HCT116 (cell line): Measurements from ENCODE around the gene SMNDC1. TPM values are rescaled to one million over a fixed set of nuclear protein-coding genes. Genes with fewer than 3 reads are reported as not detected.

Experiments used
- ATAC-seq: fragments of 200-7000 bp; cut with Tn5 transposase; 2 replicates; pipeline ENCODE4 v1.9.1; 2020; ENCODE audit warnings: mild to moderate bottlenecking, moderate library complexity
- BruUV-seq: library from RNA; stranded (reverse); fragments of 400-500 nt; replicated peaks from 2 replicates; lab custom pipeline; 2021; lab: Mats Ljungman, UMichigan
- CTCF ChIA-PET: fragments of 300-600 bp; sonication (Branson Sonifier 250); formaldehyde crosslinking; loops from one replicate; lab custom pipeline; 2021; ENCODE audit warnings: antibody characterized with exemption; lab: Charles Lee
- POLR2A ChIA-PET: fragments of 300-600, 350-600 bp; sonication (Branson Sonifier 250); formaldehyde crosslinking; loops from one replicate; lab custom pipeline; 2021; ENCODE audit warnings: antibody characterized with exemption; lab: Charles Lee
- RAD21 ChIA-PET, 2 experiments: fragments of 300-600 bp; sonication (Branson Sonifier 250); formaldehyde crosslinking; loops; one replicate each; lab custom pipeline; 2023; ENCODE audit warnings: low total read pairs in 2 of 2; ENCODE audit not compliant: uncharacterized antibody in 2 of 2, unreplicated experiment in 2 of 2, low non-redundant PET in 1 of 2; lab: Charles Lee
- DNase-seq: peaks from one replicate; pipeline ENCODE4 v3.0.0-alpha.2; 2010; ENCODE audit warnings: low read depth, low spot score
- H2AFZ ChIP-seq: fragments of 200-600 bp; shearing (Covaris generic), sonication (generic); 2 replicates; pipeline ENCODE4 v1.6.1; 2017; ENCODE audit warnings: low read depth, mixed run types, mixed read lengths, antibody characterized with exemption, low read length; ENCODE audit not compliant: poor library complexity, severe bottlenecking
- H3K27ac ChIP-seq: 2 replicates; pipeline ENCODE4 v1.5.1; 2012; ENCODE audit warnings: low read depth, low read length
- H3K27me3 ChIP-seq: fragments of 200-600 bp; sonication (generic); 2 replicates; pipeline ENCODE4 v1.6.1; 2016; ENCODE audit warnings: mixed run types, low read length, mixed read lengths; ENCODE audit not compliant: insufficient read depth
- H3K36me3 ChIP-seq, 2 experiments: fragments of 200-500 bp in 1 of 2; fragments of 200-600 bp in 1 of 2; sonication (Bioruptor generic) in 1 of 2; sonication (generic) in 1 of 2; 2 replicates each; pipeline versions ENCODE4 v1.5.1 to v1.6.1; 2014 to 2016; ENCODE audit warnings: low read length in 2 of 2, inconsistent platforms in 1 of 2, mixed read lengths in 1 of 2, mixed run types in 1 of 2; ENCODE audit not compliant: insufficient read depth in 2 of 2, control insufficient read depth in 1 of 2
- H3K4me1 ChIP-seq, 2 experiments: fragments of 200-600 bp in 1 of 2; sonication (generic) in 1 of 2; 2 replicates each; pipeline versions ENCODE4 v1.5.1 to v1.6.1; 2012 to 2017; ENCODE audit warnings: low read length in 2 of 2, inconsistent platforms in 1 of 2, mild to moderate bottlenecking in 1 of 2, mixed read lengths in 1 of 2, mixed run types in 1 of 2, moderate library complexity in 1 of 2; ENCODE audit not compliant: insufficient read depth in 2 of 2, control insufficient read depth in 1 of 2
- H3K4me2 ChIP-seq: fragments of 200-600 bp; sonication (generic); 2 replicates; pipeline ENCODE4 v1.6.1; 2017; ENCODE audit warnings: mixed run types, low read length, mixed read lengths
- H3K4me3 ChIP-seq, 2 experiments: fragments of 200-600 bp in 1 of 2; sonication (generic) in 1 of 2; replicated peaks in 1 of 2; 2 replicates each; pipeline ENCODE4 v1.5.1; 2011 to 2016; ENCODE audit warnings: low read length in 2 of 2, control low read depth in 1 of 2, low read depth in 1 of 2, mild to moderate bottlenecking in 1 of 2, mixed read lengths in 1 of 2, mixed run types in 1 of 2
- H3K79me2 ChIP-seq: fragments of 200-600 bp; sonication (generic); 2 replicates; pipeline ENCODE4 v1.6.1; 2017; ENCODE audit warnings: mild to moderate bottlenecking, mixed run types, low read length, moderate library complexity, mixed read lengths; ENCODE audit not compliant: insufficient read depth
- H3K9ac ChIP-seq: fragments of 200-600 bp; sonication (generic); 2 replicates; pipeline ENCODE4 v1.6.1; 2016; ENCODE audit warnings: low read length, mixed read lengths
- H3K9me2 ChIP-seq: fragments of 200-600 bp; sonication (generic), shearing (Covaris generic); 2 replicates; pipeline ENCODE4 v1.6.1; 2017; ENCODE audit warnings: mixed run types, mild to moderate bottlenecking, moderate library complexity; ENCODE audit not compliant: insufficient read depth
- H3K9me3 ChIP-seq, 2 experiments: fragments of 200-500 bp in 1 of 2; fragments of 200-600 bp in 1 of 2; sonication (Bioruptor generic) in 1 of 2; sonication (generic) in 1 of 2; 2 replicates each; pipeline ENCODE4 v1.6.1; 2014 to 2017; ENCODE audit warnings: low read length in 2 of 2, mixed read lengths in 2 of 2, inconsistent platforms in 1 of 2, low read depth in 1 of 2, mild to moderate bottlenecking in 1 of 2, mixed run types in 1 of 2, moderate library complexity in 1 of 2; ENCODE audit not compliant: control insufficient read depth in 1 of 2, insufficient read depth in 1 of 2
- H4K20me1 ChIP-seq: fragments of 200-600 bp; sonication (generic), shearing (Covaris generic); 2 replicates; pipeline ENCODE4 v1.6.1; 2017; ENCODE audit warnings: mixed run types, mild to moderate bottlenecking, moderate library complexity; ENCODE audit not compliant: insufficient read depth
- CBX3 ChIP-seq: IDR thresholded peaks from 2 replicates; pipeline ENCODE4 v1.6.1; 2012; ENCODE audit warnings: low read depth
- CTCF ChIP-seq, 3 experiments: fragments of 200-600 bp in 1 of 3; sonication (generic) in 1 of 3; IDR thresholded peaks in 2 of 3; conservative IDR thresholded peaks in 1 of 3; 2 replicates each; pipeline ENCODE4 v1.5.1; 2012 to 2017; ENCODE audit warnings: low read depth in 2 of 3, low read length in 2 of 3, antibody characterized with exemption in 1 of 3, borderline replicate concordance in 1 of 3, control low read depth in 1 of 3, mild to moderate bottlenecking in 1 of 3, mixed read lengths in 1 of 3, mixed run types in 1 of 3, moderate library complexity in 1 of 3; ENCODE audit not compliant: insufficient read depth in 1 of 3
- ELF1 ChIP-seq: IDR thresholded peaks from 2 replicates; pipeline ENCODE4 v1.6.1; 2012; ENCODE audit warnings: low read depth, borderline replicate concordance
- EZH2 ChIP-seq: fragments of 200-600 bp; sonication (generic); IDR thresholded peaks from 2 replicates; pipeline ENCODE4 v1.6.1; 2017; ENCODE audit warnings: antibody characterized with exemption, mixed run types
- EZH2phosphoT487 ChIP-seq: fragments of 200-600 bp; IDR thresholded peaks from 2 replicates; pipeline ENCODE4 v1.6.1; 2018; ENCODE audit warnings: antibody characterized with exemption, borderline replicate concordance
- FOSL1 ChIP-seq: IDR thresholded peaks from 2 replicates; pipeline ENCODE4 v1.6.1; 2012; ENCODE audit warnings: low read depth
- JUND ChIP-seq: IDR thresholded peaks from 2 replicates; pipeline ENCODE4 v1.6.1; 2012
- POLR2A ChIP-seq: IDR thresholded peaks from 2 replicates; pipeline ENCODE4 v1.7.0; 2011; ENCODE audit warnings: borderline replicate concordance; ENCODE audit not compliant: insufficient read depth, insufficient read length; ENCODE audit errors: extremely low read depth
- POLR2AphosphoS5 ChIP-seq: IDR thresholded peaks from 2 replicates; pipeline ENCODE4 v1.6.1; 2011; ENCODE audit warnings: mild to moderate bottlenecking, low read depth, low read length, moderate library complexity
- RAD21 ChIP-seq: IDR thresholded peaks from 2 replicates; pipeline ENCODE4 v1.6.1; 2012; ENCODE audit warnings: low read depth, mild to moderate bottlenecking
- REST ChIP-seq: IDR thresholded peaks from 2 replicates; pipeline ENCODE4 v1.6.1; 2012; ENCODE audit warnings: low read depth
- SIN3A ChIP-seq: IDR thresholded peaks from 2 replicates; pipeline ENCODE4 v1.6.1; 2012; ENCODE audit warnings: low read depth
- SP1 ChIP-seq: IDR thresholded peaks from 2 replicates; pipeline ENCODE4 v1.6.1; 2012; ENCODE audit warnings: low read depth
- SRF ChIP-seq: IDR thresholded peaks from 2 replicates; pipeline ENCODE4 v1.6.1; 2012; ENCODE audit warnings: low read depth
- intact Hi-C: fragments of 100-400 bp; cut with micrococcal nuclease; formaldehyde crosslinking; loops from 2 replicates; pipeline ENCODE4 v1.10.0; 2022
- total RNA-seq: library from RNA; stranded (reverse); gene quantifications from one replicate; pipeline ENCODE4 v1.2.1, GENCODE V29; 2021; ENCODE audit not compliant: unreplicated experiment
- TF ChIP-seq, protein P1 (sequence below): IDR thresholded peaks from 2 replicates; pipeline ENCODE4 v1.6.1; 2012

SMNDC1 gene
- total RNA-seq, 1 experiment from 2014 or later: 61.7 TPM

- RAD21 ChIA-PET: interaction anchor here in 1 of 2 experiments (0.6 kb wide), 1 partner anchor 182 kb away, joined by 4 read pairs; no protein-coding TSS in a partner anchor
- BruUV-seq: no TSS peak
- Histone ChIP-seq H3K36me3 (no peaks in the 10 kb centered on the region), H3K79me2 (no peaks in the 10 kb centered on the region), H3K9me3 (no peaks in the 10 kb centered on the region), H3K9ac (no peak overlapping the region), H3K4me3 (no peak overlapping the region), H3K27me3 (no peaks in the 10 kb centered on the region), H3K4me1 (peaks cover 20 to 23% of the 10 kb centered on the region in 2 experiments), H2AFZ (no peak overlapping the region), H4K20me1 (no peaks in the 10 kb centered on the region), H3K9me2 (no peaks in the 10 kb centered on the region), H3K27ac (no peak overlapping the region), H3K4me2 (no peak overlapping the region)
- intact Hi-C loops: loop anchor here (5.0 kb wide), 2 partner anchors 38 to 62 kb away; no protein-coding TSS in a partner anchor
- CTCF ChIA-PET: no interaction called here
- DNase-seq: no peak
- ATAC-seq: no peak
- TF ChIP-seq, protein P1, sequence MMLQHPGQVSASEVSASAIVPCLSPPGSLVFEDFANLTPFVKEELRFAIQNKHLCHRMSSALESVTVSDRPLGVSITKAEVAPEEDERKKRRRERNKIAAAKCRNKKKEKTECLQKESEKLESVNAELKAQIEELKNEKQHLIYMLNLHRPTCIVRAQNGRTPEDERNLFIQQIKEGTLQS: no peak
- TF ChIP-seq POLR2AphosphoS5 (no peak), CBX3 (no peak), SIN3A (no peak), EZH2 (no peak), CTCF (IDR thresholded peaks at IDR 0.05 in 2 of 3, conservative IDR thresholded peaks at IDR 0.05 in 1 of 3; ENCODE audit: borderline replicate concordance in 1 of 3, insufficient read depth in 1 of 3, low read depth in 2 of 3, low read length in 2 of 3) (no peak), POLR2A (no peak), EZH2phosphoT487 (no peak), ELF1 (no peak), JUND (no peak), REST (no peak), SRF (no peak), RAD21 (no peak), SP1 (no peak), FOSL1 (no peak)
- POLR2A ChIA-PET: no interaction called here
Observed at GRCh38 chr10:110349831-110350230, 45.1 kb upstream of the SMNDC1 start.
